HG03045 (cell line): ENCODE data around the gene FXYD3.

Experiments used
- ATAC-seq: cut with Tn5 transposase; IDR thresholded peaks from one replicate; pipeline ENCODE4 v1.9.1; 2021; ENCODE audit warnings: mild to moderate bottlenecking, moderate library complexity; ENCODE audit not compliant: unreplicated experiment

FXYD3 gene

GRCh38 chr19:35105411-35106290 lies 10.0 kb upstream of the FXYD3 start:
- no peak for ATAC-seq

GRCh38 chr19:35106291-35106583 lies 9.4 kb upstream of the FXYD3 start:
- ATAC-seq = no peak

GRCh38 chr19:35106898-35107541 lies 8.6 kb upstream of the FXYD3 start:
- no peak for ATAC-seq

GRCh38 chr19:35107545-35107944 lies 8.1 kb upstream of the FXYD3 start:
- no peak for ATAC-seq

GRCh38 chr19:35108730-35109129 lies 6.9 kb upstream of the FXYD3 start:
- no peak for ATAC-seq

- no peak for ATAC-seq
Measured at GRCh38 chr19:35109395-35110112, 6.1 kb upstream of the FXYD3 start.

- ATAC-seq = no peak
Measured at GRCh38 chr19:35110974-35111373, 4.6 kb upstream of the FXYD3 start.

GRCh38 chr19:35112995-35113688 lies 2.5 kb upstream of the FXYD3 start:
- no peak for ATAC-seq

GRCh38 chr19:35114353-35115176 lies 1.1 kb upstream of the FXYD3 start:
- ATAC-seq = no peak

- no peak for ATAC-seq
Measured at GRCh38 chr19:35116072-35116801, 614 bp downstream of the FXYD3 start.

- no peak for ATAC-seq
Measured at GRCh38 chr19:35117116-35117515, 1.5 kb downstream of the FXYD3 start.

GRCh38 chr19:35117799-35118198 lies 2.2 kb downstream of the FXYD3 start:
- ATAC-seq = no peak

- no peak for ATAC-seq
Measured at GRCh38 chr19:35118268-35119020, 2.8 kb downstream of the FXYD3 start.

GRCh38 chr19:35119091-35119490 lies 3.5 kb downstream of the FXYD3 start:
- ATAC-seq = no peak

GRCh38 chr19:35119578-35120155 lies 4.0 kb downstream of the FXYD3 start:
- ATAC-seq = no peak

GRCh38 chr19:35120492-35120891 lies 4.9 kb downstream of the FXYD3 start:
- no peak for ATAC-seq

GRCh38 chr19:35120898-35121297 lies 5.3 kb downstream of the FXYD3 start:
- no peak for ATAC-seq

- no peak for ATAC-seq
Measured at GRCh38 chr19:35122687-35123551, 7.3 kb downstream of the FXYD3 start.
